ENCODE measurements around the gene FZR1. TPM values are rescaled to one million over a fixed set of nuclear protein-coding genes. Genes with fewer than 3 reads are reported as not detected.

Gene FZR1
- total and polyA plus RNA-seq, 7 donors = 12.8 to 25.8 (median 24.3) TPM

GRCh38 chr19:3556423-3556977 is 50.4 kb downstream of the FZR1 start:
- no peak for TF ChIP-seq CTCF (IDR thresholded peaks at IDR 0.05)
- intact Hi-C loops (cut with DNase I) = loop anchor here in 1 of 2 donors (2.0 to 10.0 kb wide), 2 partner anchors 72 to 148 kb away; partner anchors contain the start of genes PIP5K1C and TJP3

GRCh38 chr19:3556978-3557460 is 50.9 kb downstream of the FZR1 start:
- H3K27ac ChIP-seq = peak overlapping the region; percentile 76
- no peaks in the 10 kb centered on the region for H3K27me3 ChIP-seq (ENCODE audit: insufficient read depth in 3 of 3, low read length in 2 of 3)
- 0 to 1% (median 0%) methylated on average over 29 to 60 of the region's 60 CpGs for WGBS, 3 donors
- intact Hi-C loops (cut with DNase I) = loop anchor here in 1 of 2 donors (2.0 to 10.0 kb wide), 2 partner anchors 72 to 148 kb away; partner anchors contain the start of genes PIP5K1C and TJP3
- TF ChIP-seq CTCF (IDR thresholded peaks at IDR 0.05) = no peak
- H3K36me3 ChIP-seq (ENCODE audit: insufficient read depth in 1 of 2, low read depth in 1 of 2) = no peaks in the 10 kb centered on the region
- ATAC-seq (peak; percentile 12 to 30 (median 18)), DNase-seq (peak; percentile 61 to 76)
- H3K4me3 ChIP-seq = peak overlapping the region; percentile 75
- H3K4me1 ChIP-seq = peaks cover 8% of the 10 kb centered on the region
- no peaks in the 10 kb centered on the region for H3K9me3 ChIP-seq

More at GRCh38 chr19:3556423-3556977, 50.4 kb downstream of the FZR1 start:
- WGBS, 3 donors = 22 to 36% (median 24%) methylated on average over 9 of the region's 9 CpGs
- DNase-seq (no peak), ATAC-seq (no peak)
- peaks cover 8% of the 10 kb centered on the region for H3K4me1 ChIP-seq
- H3K27me3 ChIP-seq (ENCODE audit: insufficient read depth in 3 of 3, low read length in 2 of 3) = no peaks in the 10 kb centered on the region
- H3K4me3 ChIP-seq = peak overlapping the region; percentile 75
- H3K36me3 ChIP-seq (ENCODE audit: insufficient read depth in 1 of 2, low read depth in 1 of 2) = no peaks in the 10 kb centered on the region
- H3K9me3 ChIP-seq = no peaks in the 10 kb centered on the region
- H3K27ac ChIP-seq = peak overlapping the region; percentile 76

GRCh38 chr19:3557461-3558248 is 51.5 kb downstream of the FZR1 start, which contains the start of gene MFSD12:
MFSD12 (minus strand) TSS chr19:3557586; CDS start chr19:3557403, 183 bp downstream.
- peaks cover 8% of the 10 kb centered on the region for H3K4me1 ChIP-seq
- H3K27me3 ChIP-seq (ENCODE audit: insufficient read depth in 3 of 3, low read length in 2 of 3) = no peaks in the 10 kb centered on the region
- H3K9me3 ChIP-seq = no peaks in the 10 kb centered on the region
- H3K4me3 ChIP-seq = peak within 1 kb of the TSS; percentile 75
- 0 to 1% (median 0%) methylated on average over 58 to 81 of the region's 81 CpGs for WGBS, 3 donors
- intact Hi-C loops (cut with DNase I) = loop anchor here in 1 of 2 donors (2.0 to 10.0 kb wide), 2 partner anchors 71 to 147 kb away; partner anchors contain the start of genes PIP5K1C and TJP3
- peak within 1 kb of the TSS; percentile 76 for H3K27ac ChIP-seq
- DNase-seq (peak; percentile 97 to 98), ATAC-seq (peak; percentile 98)
- H3K36me3 ChIP-seq (ENCODE audit: insufficient read depth in 1 of 2, low read depth in 1 of 2) = no peaks in the 10 kb centered on the region
- TF ChIP-seq CTCF (IDR thresholded peaks at IDR 0.05) = no peak

- peaks cover 0 to 2% (median 0%) of the 10 kb centered on the region in 3 donors for H3K27me3 ChIP-seq (ENCODE audit: insufficient read depth in 3 of 3, low read length in 2 of 3)
- no peak for DNase-seq
- no peaks in the 10 kb centered on the region for H3K4me1 ChIP-seq
- 67 to 78% (median 71%) methylated on average over 14 to 17 of the region's 17 CpGs for WGBS, 3 donors
- no peaks in the 10 kb centered on the region for H3K36me3 ChIP-seq (ENCODE audit: insufficient read depth in 1 of 2, low read depth in 1 of 2)
- no peak overlapping the region for H3K27ac ChIP-seq
- no peaks in the 10 kb centered on the region for H3K9me3 ChIP-seq
- intact Hi-C loops (cut with DNase I) = no loop called here
- ATAC-seq = no peak
- no peak overlapping the region for H3K4me3 ChIP-seq
- TF ChIP-seq CTCF (IDR thresholded peaks at IDR 0.05) = no peak
Observed at GRCh38 chr19:3563709-3564524, 57.8 kb downstream of the FZR1 start.
